ENCODE results near the gene ZGPAT. TPM values are rescaled to one million over a fixed set of nuclear protein-coding genes. Genes with fewer than 3 reads are reported as not detected.

The ZGPAT gene
- total and polyA plus RNA-seq, 9 of the 15 experiments (the other 6 are each of a cell fraction or from before 2014, with no cell fraction given) = 0.14 to 26.6 (median 7.4) TPM

GRCh38 chr20:63704749-63705117, 3.1 kb upstream of the ZGPAT start:
- no peak overlapping the region for H3K4me2 ChIP-seq (ENCODE audit: insufficient read depth, low read length)
- no peaks in the 10 kb centered on the region for H3K9me3 ChIP-seq (replicated peaks; ENCODE audit: control insufficient read depth, insufficient read depth, low read depth, low read length)
- peaks cover 13 to 81% of the 10 kb centered on the region in 2 experiments for H3K4me1 ChIP-seq (replicated peaks in 1 of 2; ENCODE audit: control insufficient read depth in 2 of 2, insufficient read depth in 2 of 2, low read length in 2 of 2)
- DNase-seq (ENCODE audit: extremely low read depth in 1 of 4, low spot score in 3 of 4) (peak in 2 of 4 experiments; percentile 3 to 4), FAIRE-seq (no peak), ATAC-seq (no peak)
- POLR2A ChIA-PET = interaction anchor here (0.5 kb wide), 1 partner anchor 22 kb away, joined by 3 read pairs; no protein-coding TSS in a partner anchor
- H3K27ac ChIP-seq (ENCODE audit: extremely low read depth, low read depth, low read length) = no peak overlapping the region
- CTCF ChIA-PET (ENCODE audit: low intra/inter-chr PET ratio) = interaction anchor here (0.6 kb wide), 1 partner anchor 165 kb away, joined by 4 read pairs; no protein-coding TSS in a partner anchor
- 100% methylated on average over 4 of the region's 6 CpGs for WGBS (ENCODE audit: insufficient coverage, low coverage, missing lambda C conversion rate)
- intact Hi-C loops (cut with micrococcal nuclease) = loop anchor here (5.0 to 10.0 kb wide), 4 partner anchors 80 to 253 kb away; partner anchors contain the start of genes PTK6 and UCKL1
- peak; percentile 14; the same call in 1 of the 2 replicates for TF ChIP-seq POLR2G (IDR thresholded peaks at IDR 0.05; ENCODE audit: low read depth, low read length)
- TF ChIP-seq, protein P1, sequence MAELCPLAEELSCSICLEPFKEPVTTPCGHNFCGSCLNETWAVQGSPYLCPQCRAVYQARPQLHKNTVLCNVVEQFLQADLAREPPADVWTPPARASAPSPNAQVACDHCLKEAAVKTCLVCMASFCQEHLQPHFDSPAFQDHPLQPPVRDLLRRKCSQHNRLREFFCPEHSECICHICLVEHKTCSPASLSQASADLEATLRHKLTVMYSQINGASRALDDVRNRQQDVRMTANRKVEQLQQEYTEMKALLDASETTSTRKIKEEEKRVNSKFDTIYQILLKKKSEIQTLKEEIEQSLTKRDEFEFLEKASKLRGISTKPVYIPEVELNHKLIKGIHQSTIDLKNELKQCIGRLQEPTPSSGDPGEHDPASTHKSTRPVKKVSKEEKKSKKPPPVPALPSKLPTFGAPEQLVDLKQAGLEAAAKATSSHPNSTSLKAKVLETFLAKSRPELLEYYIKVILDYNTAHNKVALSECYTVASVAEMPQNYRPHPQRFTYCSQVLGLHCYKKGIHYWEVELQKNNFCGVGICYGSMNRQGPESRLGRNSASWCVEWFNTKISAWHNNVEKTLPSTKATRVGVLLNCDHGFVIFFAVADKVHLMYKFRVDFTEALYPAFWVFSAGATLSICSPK (IDR thresholded peaks at IDR 0.05; ENCODE audit: borderline replicate concordance) = no peak
- no peaks in the 10 kb centered on the region for H3K27me3 ChIP-seq (ENCODE audit: control insufficient read depth in 2 of 2, insufficient read depth in 2 of 2, low read length in 2 of 2)
- H3K9ac ChIP-seq (ENCODE audit: insufficient read depth in 1 of 2, low read depth in 2 of 2, low read length in 2 of 2) = no peak overlapping the region; a peak in 1 of 4 replicates
- no peaks in the 10 kb centered on the region for H3K9me1 ChIP-seq (ENCODE audit: control insufficient read depth, insufficient read depth, low read length)
- H4K20me1 ChIP-seq (replicated peaks; ENCODE audit: control insufficient read depth, insufficient read depth, low read length) = peaks cover 22% of the 10 kb centered on the region
- in situ Hi-C loops (cut with MboI) = loop anchor here (5.0 kb wide), 1 partner anchor 158 kb away; the partner anchor contains the start of gene ABHD16B
- BruUV-seq (replicated peaks) = no TSS peak
- H2AFZ ChIP-seq (ENCODE audit: low read depth, low read length) = no peak overlapping the region
- H3K36me3 ChIP-seq (ENCODE audit: control insufficient read depth, insufficient read depth, low read length) = peaks cover 49% of the 10 kb centered on the region
- no peak overlapping the region for H3K4me3 ChIP-seq
- peaks cover 48% of the 10 kb centered on the region for H3K79me2 ChIP-seq (ENCODE audit: control insufficient read depth, insufficient read depth, low read length)
